ENCODE data around the gene PDE1C.
"Not testable (repeated sequence)": the region's sequence is repeated elsewhere in the genome, so short reads cannot be mapped to it uniquely, and the experiment has no call there.

The PDE1C gene

DNA sequence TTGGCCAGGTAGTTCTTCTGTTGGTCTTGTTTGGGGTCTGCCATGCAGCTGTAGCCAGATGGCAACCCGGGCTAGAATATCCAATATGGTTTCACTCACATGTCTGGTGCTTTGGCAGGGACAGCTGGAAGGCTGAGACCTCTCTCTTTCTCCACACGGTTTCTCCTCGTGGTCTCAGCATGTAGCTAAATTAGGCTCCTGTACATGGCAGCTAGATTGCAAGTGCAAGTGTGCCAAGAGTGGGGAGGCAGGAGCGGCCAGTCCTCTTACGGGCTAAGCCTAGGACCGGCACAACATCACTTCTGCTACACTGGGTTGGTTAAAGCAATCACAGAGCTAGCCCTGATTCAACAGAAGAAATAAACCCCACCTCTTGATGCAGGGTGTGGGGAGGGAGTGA is 9.3 kb upstream of the PDE1C start:
- no peak for TF ChIP-seq SP1 (IDR thresholded peaks at IDR 0.05)
- TF ChIP-seq L3MBTL2 (conservative IDR thresholded peaks at IDR 0.05), result no peak
- no peak for TF ChIP-seq ZNF384 (IDR thresholded peaks at IDR 0.05)
- TF ChIP-seq NFRKB (IDR thresholded peaks at IDR 0.05), result no peak
- no peak for TF ChIP-seq ARNT (IDR thresholded peaks at IDR 0.05)
- no peak for TF ChIP-seq FOXK2 (IDR thresholded peaks at IDR 0.05)
- TF ChIP-seq TARDBP (IDR thresholded peaks at IDR 0.05), result no peak
- no peak for TF ChIP-seq ELF4 (IDR thresholded peaks at IDR 0.05)
- no peak for TF ChIP-seq CTBP1 (IDR thresholded peaks at IDR 0.05; ENCODE audit: borderline replicate concordance)
- no peak for TF ChIP-seq FOXA1 (IDR thresholded peaks at IDR 0.05)
- TF ChIP-seq LEF1 (IDR thresholded peaks at IDR 0.05; ENCODE audit: borderline replicate concordance), result no peak
- no peak for TF ChIP-seq SUZ12 (IDR thresholded peaks at IDR 0.05)
- TF ChIP-seq FOXM1 (IDR thresholded peaks at IDR 0.05; ENCODE audit: borderline replicate concordance), result no peak
- TF ChIP-seq, protein P1, sequence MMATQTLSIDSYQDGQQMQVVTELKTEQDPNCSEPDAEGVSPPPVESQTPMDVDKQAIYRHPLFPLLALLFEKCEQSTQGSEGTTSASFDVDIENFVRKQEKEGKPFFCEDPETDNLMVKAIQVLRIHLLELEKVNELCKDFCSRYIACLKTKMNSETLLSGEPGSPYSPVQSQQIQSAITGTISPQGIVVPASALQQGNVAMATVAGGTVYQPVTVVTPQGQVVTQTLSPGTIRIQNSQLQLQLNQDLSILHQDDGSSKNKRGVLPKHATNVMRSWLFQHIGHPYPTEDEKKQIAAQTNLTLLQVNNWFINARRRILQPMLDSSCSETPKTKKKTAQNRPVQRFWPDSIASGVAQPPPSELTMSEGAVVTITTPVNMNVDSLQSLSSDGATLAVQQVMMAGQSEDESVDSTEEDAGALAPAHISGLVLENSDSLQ (IDR thresholded peaks at IDR 0.05), result no peak
- ChIA-PET POLR2A (no interaction called here), CTCF (no interaction called here)
- no peak for DNase-seq (ENCODE audit: extremely low spot score)

DNA sequence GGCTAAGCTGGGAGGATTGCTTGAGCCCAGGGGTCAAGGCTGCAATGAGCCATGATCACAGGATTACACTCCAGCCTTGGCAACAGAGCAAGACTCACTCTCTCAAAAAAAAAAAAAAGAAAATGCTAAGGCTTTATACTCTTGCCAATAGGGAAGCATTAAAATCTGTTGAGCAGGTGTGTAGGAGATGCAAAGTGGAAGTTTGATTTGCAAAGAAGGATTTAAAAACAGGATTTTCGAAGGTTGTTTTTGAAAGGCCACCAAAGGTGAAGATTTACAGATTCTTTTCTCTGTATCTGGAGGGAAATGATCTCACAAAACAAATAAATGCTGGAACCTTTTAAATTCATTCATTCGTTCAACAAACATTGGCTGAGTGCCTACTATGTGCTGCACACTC is 8.6 kb upstream of the PDE1C start:
- POLR2A ChIA-PET, result no interaction called here
- DNase-seq (ENCODE audit: extremely low spot score), result no peak
- no peak for TF ChIP-seq BHLHE40 (IDR thresholded peaks at IDR 0.05; ENCODE audit: borderline replicate concordance)
- TF ChIP-seq TARDBP (IDR thresholded peaks at IDR 0.05), result no peak
- no peak for TF ChIP-seq HDGF (IDR thresholded peaks at IDR 0.05; ENCODE audit: borderline replicate concordance)
- TF ChIP-seq SP1 (IDR thresholded peaks at IDR 0.05), result no peak
- TF ChIP-seq LEF1 (IDR thresholded peaks at IDR 0.05; ENCODE audit: borderline replicate concordance), result no peak
- no peak for TF ChIP-seq L3MBTL2 (conservative IDR thresholded peaks at IDR 0.05)
- TF ChIP-seq ELF4 (IDR thresholded peaks at IDR 0.05), result no peak
- no peak for TF ChIP-seq FOXM1 (IDR thresholded peaks at IDR 0.05; ENCODE audit: borderline replicate concordance)
- no peak for TF ChIP-seq CTBP1 (IDR thresholded peaks at IDR 0.05; ENCODE audit: borderline replicate concordance)
- TF ChIP-seq SUZ12 (IDR thresholded peaks at IDR 0.05), result no peak
- no peak for TF ChIP-seq FOXK2 (IDR thresholded peaks at IDR 0.05)
- no peak for TF ChIP-seq NFRKB (IDR thresholded peaks at IDR 0.05)
- TF ChIP-seq ZNF384 (IDR thresholded peaks at IDR 0.05), result no peak
- TF ChIP-seq, protein P1 (IDR thresholded peaks at IDR 0.05), result no peak
- no peak for TF ChIP-seq FOXA1 (IDR thresholded peaks at IDR 0.05)
- TF ChIP-seq ARNT (IDR thresholded peaks at IDR 0.05), result no peak
- CTCF ChIA-PET, result no interaction called here

DNA sequence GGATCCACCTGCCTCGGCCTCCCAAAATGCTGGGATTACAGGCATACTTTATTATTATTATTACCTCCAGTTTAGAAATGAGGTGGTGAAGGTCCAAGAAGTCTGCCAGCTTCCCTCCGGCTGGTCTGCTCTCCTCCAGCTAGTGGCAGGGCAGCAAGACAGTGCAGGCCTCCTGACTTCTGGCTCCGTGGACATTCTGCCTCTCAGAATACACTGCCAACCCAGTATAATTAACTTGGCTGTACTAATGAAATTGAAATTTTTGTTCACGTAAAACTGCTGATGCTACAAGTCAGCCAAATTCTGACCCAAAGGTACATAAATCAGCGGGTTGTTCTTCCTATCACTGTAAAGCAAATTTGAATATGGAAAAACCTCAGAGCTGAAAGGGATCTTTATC is 7.6 kb upstream of the PDE1C start:
- TF ChIP-seq, protein P1 (IDR thresholded peaks at IDR 0.05), result no peak
- TF ChIP-seq CTBP1 (IDR thresholded peaks at IDR 0.05; ENCODE audit: borderline replicate concordance) (no peak), NFRKB (IDR thresholded peaks at IDR 0.05) (no peak), FOXK2 (IDR thresholded peaks at IDR 0.05) (no peak), BHLHE40 (IDR thresholded peaks at IDR 0.05; ENCODE audit: borderline replicate concordance) (no peak), ELF4 (IDR thresholded peaks at IDR 0.05) (no peak), ARNT (IDR thresholded peaks at IDR 0.05) (no peak), FOXA1 (IDR thresholded peaks at IDR 0.05) (no peak), L3MBTL2 (conservative IDR thresholded peaks at IDR 0.05) (no peak), FOXM1 (IDR thresholded peaks at IDR 0.05; ENCODE audit: borderline replicate concordance) (no peak), HDGF (IDR thresholded peaks at IDR 0.05; ENCODE audit: borderline replicate concordance) (no peak), LEF1 (IDR thresholded peaks at IDR 0.05; ENCODE audit: borderline replicate concordance) (no peak), SP1 (IDR thresholded peaks at IDR 0.05) (no peak), ZNF384 (IDR thresholded peaks at IDR 0.05) (no peak), TARDBP (IDR thresholded peaks at IDR 0.05) (no peak), SUZ12 (IDR thresholded peaks at IDR 0.05) (no peak)
- CTCF ChIA-PET, result interaction anchor here (0.8 kb wide), 1 partner anchor 19 kb away, joined by 4 read pairs; no protein-coding TSS in a partner anchor
- no peak for DNase-seq (ENCODE audit: extremely low spot score)
- POLR2A ChIA-PET, result no interaction called here

DNA sequence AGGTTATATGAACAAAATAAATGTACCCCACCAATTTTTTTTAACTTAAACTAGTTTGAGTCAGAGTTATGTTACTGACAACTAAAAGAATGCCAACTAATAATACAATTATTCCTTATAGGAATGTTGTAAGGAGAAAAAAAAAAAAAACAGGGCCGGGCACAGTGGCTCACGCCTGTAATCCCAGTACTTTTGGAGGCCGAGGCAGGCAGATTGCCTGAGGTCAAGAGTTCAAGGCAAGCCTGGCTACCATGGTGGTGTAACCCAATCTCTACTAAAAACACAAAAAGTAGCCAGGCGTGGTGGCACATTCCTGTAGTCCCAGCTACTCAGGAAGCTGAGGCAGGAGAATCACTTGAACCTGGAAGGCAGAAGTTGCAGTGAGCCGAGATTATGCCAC is 6.6 kb upstream of the PDE1C start:
- CTCF ChIA-PET; POLR2A ChIA-PET; DNase-seq (ENCODE audit: extremely low spot score): not testable (repeated sequence)

DNA sequence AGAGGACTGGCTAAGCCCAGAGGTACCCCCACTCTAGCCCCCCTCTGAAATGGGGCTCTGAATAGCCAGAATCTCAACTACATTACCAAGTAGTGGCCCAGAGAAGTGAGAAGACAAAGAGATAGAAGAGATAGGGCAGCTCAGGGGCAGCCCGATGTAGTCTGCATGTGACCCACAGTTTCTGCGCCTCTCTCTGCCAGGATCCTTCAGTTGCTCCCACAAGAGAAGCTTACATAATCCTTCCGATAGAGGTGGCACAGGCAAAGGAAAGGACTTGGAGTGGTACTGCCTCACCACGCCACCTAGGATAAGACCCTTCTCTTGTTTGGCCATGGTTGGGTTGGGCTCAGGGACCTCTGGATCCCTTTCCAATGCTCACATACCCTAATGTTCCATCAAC is 5.4 kb upstream of the PDE1C start:
- TF ChIP-seq FOXM1 (IDR thresholded peaks at IDR 0.05; ENCODE audit: borderline replicate concordance), result no peak
- no peak for DNase-seq (ENCODE audit: extremely low spot score)
- CTCF ChIA-PET, result interaction anchor here (0.6 kb wide), 1 partner anchor 31 kb away, joined by 6 read pairs; no protein-coding TSS in a partner anchor
- POLR2A ChIA-PET, result no interaction called here

DNA sequence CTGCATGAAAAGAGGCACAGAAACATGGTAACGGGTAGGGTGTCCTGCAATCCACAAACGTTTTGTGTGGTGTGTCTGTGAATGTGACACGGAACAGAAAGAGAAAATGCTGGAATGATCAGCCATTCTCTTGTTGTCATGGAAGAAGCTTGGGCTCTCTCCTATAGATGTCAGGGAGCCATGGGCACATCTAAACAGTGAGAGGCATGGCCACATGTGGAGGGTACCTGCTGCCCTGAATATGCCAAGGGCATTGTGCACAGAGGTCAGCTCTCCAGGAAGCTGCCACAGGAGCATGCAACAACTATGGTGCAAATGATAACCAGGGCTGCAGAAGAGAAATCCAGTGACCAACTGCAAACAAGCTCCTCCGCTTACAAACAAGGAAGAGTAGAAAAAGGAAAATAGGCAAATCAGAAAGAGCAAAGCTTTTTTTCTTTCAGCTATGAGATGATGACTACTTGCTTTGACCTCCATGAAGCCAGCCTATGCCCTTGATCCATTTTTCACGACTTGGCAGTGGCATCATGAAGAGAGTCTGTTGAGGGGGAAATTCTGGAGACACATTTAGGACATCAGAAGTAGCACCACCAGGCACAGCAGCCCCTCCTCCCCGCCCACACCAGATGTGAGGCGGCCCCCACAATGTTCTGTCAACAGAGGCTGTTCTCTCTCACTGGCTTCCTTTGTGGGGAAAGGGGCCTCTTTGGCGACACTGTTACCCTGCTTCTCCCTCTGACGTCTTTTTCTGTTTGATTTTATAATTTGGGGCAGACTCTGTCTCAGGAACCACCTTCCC is 4.8 kb upstream of the PDE1C start:
- TF ChIP-seq, protein P1 (IDR thresholded peaks at IDR 0.05), result no peak
- TF ChIP-seq HDGF (IDR thresholded peaks at IDR 0.05; ENCODE audit: borderline replicate concordance), result no peak
- TF ChIP-seq SP1 (IDR thresholded peaks at IDR 0.05), result no peak
- no peak for TF ChIP-seq ELF4 (IDR thresholded peaks at IDR 0.05)
- TF ChIP-seq ZNF384 (IDR thresholded peaks at IDR 0.05), result no peak
- no peak for TF ChIP-seq FOXK2 (IDR thresholded peaks at IDR 0.05)
- TF ChIP-seq SUZ12 (IDR thresholded peaks at IDR 0.05), result no peak
- TF ChIP-seq LEF1 (IDR thresholded peaks at IDR 0.05; ENCODE audit: borderline replicate concordance), result no peak
- no peak for TF ChIP-seq BHLHE40 (IDR thresholded peaks at IDR 0.05; ENCODE audit: borderline replicate concordance)
- CTCF ChIA-PET, result interaction anchor here (0.6 kb wide), 1 partner anchor 32 kb away, joined by 6 read pairs; no protein-coding TSS in a partner anchor
- DNase-seq (ENCODE audit: extremely low spot score), result no peak
- POLR2A ChIA-PET, result no interaction called here
